ENCODE data around the gene NUDT16L1. TPM values are rescaled to one million over a fixed set of nuclear protein-coding genes. Genes with fewer than 3 reads are reported as not detected.

NUDT16L1 gene
- total RNA-seq, 1 donor from 2014 or later: 27.3 TPM

DNA sequence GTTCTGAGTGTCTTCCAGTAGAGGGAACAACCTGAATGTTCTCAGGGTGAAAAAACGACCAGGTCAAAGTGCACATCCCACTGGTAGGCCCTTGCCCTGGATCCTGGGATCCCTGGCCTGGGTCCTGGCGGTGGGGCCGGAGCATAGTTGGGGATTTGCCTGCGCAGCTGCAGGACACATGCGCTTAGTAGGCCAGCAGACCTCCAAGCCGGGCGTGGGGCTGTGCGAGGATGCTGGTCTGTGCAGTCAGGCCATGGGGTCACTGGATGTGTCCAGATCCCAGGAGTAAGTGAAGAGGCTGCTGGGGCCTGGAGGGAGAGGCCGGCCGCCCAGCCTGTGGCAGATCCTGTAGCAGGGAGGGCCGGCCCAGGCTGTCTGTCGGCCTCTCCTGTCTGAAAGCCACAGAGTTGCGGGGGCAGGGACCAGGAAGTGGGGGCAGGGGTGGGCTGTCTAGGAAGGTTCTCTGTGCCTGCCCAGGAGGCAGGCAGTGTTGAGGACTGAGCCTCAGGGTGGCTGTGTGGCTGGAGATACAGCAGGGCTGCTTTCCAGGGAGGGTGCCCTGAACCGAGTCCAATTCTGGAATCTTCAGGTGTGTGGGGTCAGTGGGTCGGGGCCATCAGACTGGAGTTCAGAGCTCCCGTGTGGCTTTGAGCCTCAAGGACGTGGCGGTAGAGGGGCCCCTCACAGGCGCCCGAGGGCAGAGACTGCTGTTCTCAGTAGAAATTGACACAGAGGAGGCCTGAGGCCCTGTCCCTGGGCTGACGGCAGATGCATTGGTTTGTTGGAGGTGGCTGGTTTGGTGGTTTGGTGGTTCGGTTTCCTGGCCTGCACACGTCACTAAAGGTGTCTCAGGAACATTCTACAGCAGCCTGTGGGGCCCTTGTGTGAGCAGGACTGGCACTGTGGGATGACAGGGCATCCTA lies 17.2 kb upstream of the NUDT16L1 start:
- intact Hi-C loops (cut with DNase I): no loop called here
- DNase-seq: no peak

DNA sequence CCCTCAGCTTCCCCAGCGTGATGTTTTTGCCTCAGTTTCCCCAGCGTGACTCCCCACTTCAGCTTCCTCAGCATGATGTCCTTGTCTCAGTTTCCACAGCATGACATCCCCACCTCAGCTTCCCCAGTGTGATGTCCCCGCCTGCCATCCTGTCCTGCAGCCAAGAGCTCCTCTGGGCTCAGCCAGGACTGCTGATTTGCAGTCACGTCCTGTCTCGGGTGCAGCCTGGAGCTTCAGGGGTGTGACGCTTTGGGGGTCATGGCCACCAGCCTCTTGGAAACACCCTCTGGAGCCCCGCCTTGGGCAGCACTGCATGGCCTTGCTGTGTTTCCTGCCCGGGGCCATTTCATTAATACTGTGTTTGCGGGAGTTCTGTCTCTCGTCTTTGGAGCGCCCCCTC lies 16.5 kb upstream of the NUDT16L1 start:
- DNase-seq: no peak
- Histone ChIP-seq H3K9me3 (no peaks in the 10 kb centered on the region), H3K27me3 (ENCODE audit: low read depth) (no peaks in the 10 kb centered on the region), H3K4me3 (no peak overlapping the region), H3K4me1 (peaks cover 42% of the 10 kb centered on the region), H3K36me3 (peaks cover 78% of the 10 kb centered on the region), H3K27ac (no peak overlapping the region)
- intact Hi-C loops (cut with DNase I): no loop called here
- TF ChIP-seq, protein P1, sequence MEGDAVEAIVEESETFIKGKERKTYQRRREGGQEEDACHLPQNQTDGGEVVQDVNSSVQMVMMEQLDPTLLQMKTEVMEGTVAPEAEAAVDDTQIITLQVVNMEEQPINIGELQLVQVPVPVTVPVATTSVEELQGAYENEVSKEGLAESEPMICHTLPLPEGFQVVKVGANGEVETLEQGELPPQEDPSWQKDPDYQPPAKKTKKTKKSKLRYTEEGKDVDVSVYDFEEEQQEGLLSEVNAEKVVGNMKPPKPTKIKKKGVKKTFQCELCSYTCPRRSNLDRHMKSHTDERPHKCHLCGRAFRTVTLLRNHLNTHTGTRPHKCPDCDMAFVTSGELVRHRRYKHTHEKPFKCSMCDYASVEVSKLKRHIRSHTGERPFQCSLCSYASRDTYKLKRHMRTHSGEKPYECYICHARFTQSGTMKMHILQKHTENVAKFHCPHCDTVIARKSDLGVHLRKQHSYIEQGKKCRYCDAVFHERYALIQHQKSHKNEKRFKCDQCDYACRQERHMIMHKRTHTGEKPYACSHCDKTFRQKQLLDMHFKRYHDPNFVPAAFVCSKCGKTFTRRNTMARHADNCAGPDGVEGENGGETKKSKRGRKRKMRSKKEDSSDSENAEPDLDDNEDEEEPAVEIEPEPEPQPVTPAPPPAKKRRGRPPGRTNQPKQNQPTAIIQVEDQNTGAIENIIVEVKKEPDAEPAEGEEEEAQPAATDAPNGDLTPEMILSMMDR (IDR thresholded peaks at IDR 0.05): no peak
- ATAC-seq: no peak

More for the DNA sequence above, 17.2 kb upstream of the NUDT16L1 start:
- H3K4me3 ChIP-seq: no peak overlapping the region
- H3K9me3 ChIP-seq: no peaks in the 10 kb centered on the region
- H3K4me1 ChIP-seq: peaks cover 35% of the 10 kb centered on the region
- no peak for ATAC-seq
- H3K27ac ChIP-seq: peak overlapping the region; percentile 8
- TF ChIP-seq, protein P1 (IDR thresholded peaks at IDR 0.05): no peak
- peaks cover 78% of the 10 kb centered on the region for H3K36me3 ChIP-seq
- no peaks in the 10 kb centered on the region for H3K27me3 ChIP-seq (ENCODE audit: low read depth)

DNA sequence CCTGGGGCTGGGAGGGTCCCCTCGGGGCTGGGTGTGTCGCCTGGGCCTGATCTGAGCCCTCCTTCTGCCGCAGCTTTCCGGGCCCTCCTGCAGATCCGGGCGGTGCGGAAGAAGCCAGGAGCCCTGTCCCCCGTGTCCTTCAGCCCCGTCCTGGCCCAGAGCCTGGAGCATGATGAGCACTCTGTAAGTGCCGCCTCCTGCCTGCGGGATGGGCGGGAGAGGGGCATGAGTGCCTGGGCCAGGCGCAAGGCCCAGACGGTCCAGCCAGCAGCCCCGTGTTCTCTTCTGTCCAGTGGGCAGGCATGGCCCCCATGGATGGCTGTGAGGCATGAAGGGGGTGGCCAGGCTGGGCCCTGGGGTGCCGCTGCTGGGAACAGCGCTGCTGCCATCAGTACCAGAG lies 16.0 kb upstream of the NUDT16L1 start:
- Histone ChIP-seq H3K9me3 (no peaks in the 10 kb centered on the region), H3K27me3 (ENCODE audit: low read depth) (no peaks in the 10 kb centered on the region), H3K27ac (no peak overlapping the region), H3K36me3 (peaks cover 78% of the 10 kb centered on the region), H3K4me1 (peaks cover 44% of the 10 kb centered on the region), H3K4me3 (no peak overlapping the region)
- intact Hi-C loops (cut with DNase I): no loop called here
- DNase-seq (peak; percentile 68), ATAC-seq (peak; percentile 12 to 25)
- TF ChIP-seq, protein P1 (IDR thresholded peaks at IDR 0.05): no peak

DNA sequence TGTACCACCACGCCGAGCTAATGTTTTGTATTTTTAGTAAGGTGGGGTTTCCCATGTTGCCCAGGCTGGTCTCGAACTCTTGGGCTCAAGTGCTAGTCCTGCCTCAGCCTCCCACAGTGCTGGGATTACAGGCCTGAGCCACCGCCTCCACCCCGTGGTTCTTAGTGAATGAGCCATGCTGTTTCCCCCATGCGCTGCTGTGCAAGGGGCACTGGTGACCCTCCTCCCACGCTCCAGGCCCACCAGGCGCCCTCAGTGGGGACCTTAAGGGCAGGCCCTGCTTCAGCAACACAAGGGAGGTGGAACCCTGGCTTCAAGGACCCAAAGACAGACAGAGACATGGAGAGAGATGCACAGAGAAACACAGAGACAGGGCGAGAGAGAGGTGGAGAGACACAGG lies 15.4 kb upstream of the NUDT16L1 start:
- H3K27ac ChIP-seq: no peak overlapping the region
- H3K27me3 ChIP-seq (ENCODE audit: low read depth): no peaks in the 10 kb centered on the region
- intact Hi-C loops (cut with DNase I): no loop called here
- H3K9me3 ChIP-seq: no peaks in the 10 kb centered on the region
- TF ChIP-seq, protein P1 (IDR thresholded peaks at IDR 0.05): no peak
- DNase-seq: no peak
- H3K36me3 ChIP-seq: peaks cover 78% of the 10 kb centered on the region
- peaks cover 50% of the 10 kb centered on the region for H3K4me1 ChIP-seq
- ATAC-seq: no peak
- H3K4me3 ChIP-seq: no peak overlapping the region

DNA sequence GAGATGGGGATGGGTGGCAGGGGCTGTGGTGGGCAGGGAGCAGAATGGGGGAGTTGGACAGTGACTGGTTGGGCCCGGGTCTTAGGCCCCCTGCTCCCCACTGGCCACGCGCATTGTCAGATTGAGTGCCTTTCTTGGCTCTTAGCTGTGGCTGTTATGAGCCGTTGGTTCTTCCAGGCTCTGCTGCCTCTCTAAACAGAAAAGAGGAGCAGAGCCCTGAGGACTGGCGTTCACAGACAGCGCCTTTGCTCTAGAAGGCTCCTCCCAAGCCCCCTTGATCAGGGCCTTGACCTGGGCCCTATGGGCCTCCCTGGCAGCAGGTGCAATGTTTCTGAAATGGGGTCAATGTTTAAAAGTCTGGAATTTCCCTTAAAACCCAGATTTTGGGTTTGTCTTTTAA lies 14.8 kb upstream of the NUDT16L1 start:
- ATAC-seq (no peak), DNase-seq (no peak)
- H3K36me3 ChIP-seq: peaks cover 78% of the 10 kb centered on the region
- H3K4me3 ChIP-seq: no peak overlapping the region
- no peaks in the 10 kb centered on the region for H3K27me3 ChIP-seq (ENCODE audit: low read depth)
- intact Hi-C loops (cut with DNase I): no loop called here
- TF ChIP-seq, protein P1 (IDR thresholded peaks at IDR 0.05): no peak
- H3K27ac ChIP-seq: peak overlapping the region; percentile 86
- H3K4me1 ChIP-seq: peaks cover 54% of the 10 kb centered on the region
- H3K9me3 ChIP-seq: no peaks in the 10 kb centered on the region
